Parathyroid adenoma (tissue), 2 donors: Measurements from ENCODE around the gene DEFB116.
"Not testable (repeated sequence)": the region's sequence is repeated elsewhere in the genome, so short reads cannot be mapped to it uniquely, and the experiment has no call there.

Source experiments
- H2AFZ ChIP-seq: fragments of 300-600 bp; sonication (generic); one replicate; pipeline ENCODE4 v1.7.0; 2017; ENCODE audit warnings: antibody characterized with exemption, mild to moderate bottlenecking
- H3K27ac ChIP-seq: fragments of 300-600 bp; sonication (generic); one replicate; pipeline ENCODE4 v1.7.0; 2017
- H3K27me3 ChIP-seq: fragments of 300-600 bp; sonication (generic); one replicate; pipeline ENCODE4 v1.7.0; 2017; ENCODE audit warnings: low read length; ENCODE audit not compliant: control insufficient read depth, insufficient read depth
- H3K36me3 ChIP-seq: fragments of 300-600 bp; sonication (generic); one replicate; pipeline ENCODE4 v1.7.0; 2017; ENCODE audit warnings: low read length; ENCODE audit not compliant: control insufficient read depth, insufficient read depth
- H3K4me1 ChIP-seq: fragments of 300-600 bp; sonication (generic); one replicate; pipeline ENCODE4 v1.7.0; 2017; ENCODE audit warnings: control low read depth
- H3K4me2 ChIP-seq: fragments of 300-600 bp; sonication (generic); one replicate; pipeline ENCODE4 v1.7.0; 2017; ENCODE audit warnings: low read length
- H3K4me3 ChIP-seq: fragments of 300-600 bp; sonication (generic); one replicate; pipeline ENCODE4 v1.7.0; 2017; ENCODE audit warnings: low read depth, low read length
- H3K79me2 ChIP-seq: fragments of 300-600 bp; sonication (generic); one replicate; pipeline ENCODE4 v1.7.0; 2017; ENCODE audit warnings: control low read depth
- H3K9ac ChIP-seq: fragments of 300-600 bp; sonication (generic); one replicate; pipeline ENCODE4 v1.7.0; 2017; ENCODE audit warnings: mild to moderate bottlenecking
- H3K9me3 ChIP-seq: fragments of 300-600 bp; sonication (generic); one replicate; pipeline ENCODE4 v1.7.0; 2017; ENCODE audit warnings: low read length; ENCODE audit not compliant: control insufficient read depth
- CTCF ChIP-seq: fragments of 300-600 bp; sonication (generic); IDR thresholded peaks from one replicate; pipeline ENCODE4 v1.7.0; 2017; ENCODE audit warnings: antibody characterized with exemption, mild to moderate bottlenecking
- donor health status: primary hyperparathyroidism.

The DEFB116 gene

DNA sequence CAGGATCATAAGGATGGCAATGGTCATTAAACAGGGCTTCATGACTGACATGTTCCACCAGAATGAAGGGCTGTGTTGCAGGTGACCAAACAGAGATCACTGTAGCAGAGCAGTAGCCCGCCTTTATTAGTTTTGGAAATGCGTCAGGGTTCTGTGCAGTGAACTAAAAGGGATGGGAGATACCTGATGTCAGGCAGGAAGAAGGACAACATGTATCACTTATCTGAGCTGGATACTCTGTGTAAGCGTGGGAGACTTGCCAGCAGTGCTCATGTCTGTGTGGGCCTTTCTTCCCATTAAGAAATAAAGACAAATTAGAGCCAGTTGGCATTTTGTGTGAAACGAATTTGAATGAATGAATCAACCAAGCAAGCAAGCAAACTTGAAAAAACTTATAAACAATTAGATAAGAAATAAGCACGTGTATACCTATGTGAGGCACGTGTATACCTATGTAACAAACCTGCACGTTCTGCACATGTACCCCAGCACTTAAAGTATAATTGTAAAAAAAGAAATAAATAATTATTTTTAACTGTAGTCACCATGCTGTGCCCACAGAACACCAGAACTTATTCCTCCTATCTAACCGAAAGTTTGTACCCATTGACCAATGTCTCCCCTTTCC lies at the start of gene DEFB116:
Gene DEFB116, minus strand, starts transcription at position 51 of the 628 bp plus-strand sequence. Its CDS starts 0 bp downstream, at position 51.
- Histone ChIP-seq H3K27ac (no peak within 1 kb of the TSS), H3K79me2 (no peaks in the 10 kb centered on the region)
- no peak for TF ChIP-seq CTCF

DNA sequence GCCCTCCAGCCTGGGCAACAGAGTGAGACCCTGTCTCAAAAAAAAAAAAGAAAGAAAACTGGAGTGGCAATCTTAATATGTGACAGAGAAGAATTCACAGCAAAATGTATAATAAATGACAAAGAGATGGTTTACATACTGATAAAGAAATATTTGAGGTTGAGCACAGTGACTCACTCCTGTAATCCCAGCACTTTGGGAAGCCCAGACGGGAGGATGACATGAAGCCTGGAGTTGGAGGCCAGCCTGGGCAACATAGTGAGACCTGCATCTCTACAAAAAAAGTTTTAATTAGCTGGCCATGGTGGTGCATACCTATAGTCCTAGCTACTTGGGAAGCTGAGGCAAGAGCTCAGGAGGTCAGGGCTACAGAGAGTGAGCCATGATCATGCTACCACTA lies 47.6 kb upstream of the DEFB116 start:
- H3K4me3 ChIP-seq: no peak overlapping the region
- H3K36me3 ChIP-seq: no peaks in the 10 kb centered on the region
- H3K27me3 ChIP-seq: no peaks in the 10 kb centered on the region
- no peak overlapping the region for H2AFZ ChIP-seq
- H3K79me2 ChIP-seq: no peaks in the 10 kb centered on the region
- TF ChIP-seq CTCF: no peak
- H3K9me3 ChIP-seq: no peaks in the 10 kb centered on the region
- no peak overlapping the region for H3K27ac ChIP-seq
- no peak overlapping the region for H3K9ac ChIP-seq
- H3K4me2 ChIP-seq: no peak overlapping the region
- H3K4me1 ChIP-seq: no peaks in the 10 kb centered on the region

More for the DNA sequence above, at the start of gene DEFB116:
- no peaks in the 10 kb centered on the region for H3K4me1 ChIP-seq
- no peak within 1 kb of the TSS for H3K9ac ChIP-seq
- no peak within 1 kb of the TSS for H2AFZ ChIP-seq
- H3K9me3 ChIP-seq: no peaks in the 10 kb centered on the region
- H3K36me3 ChIP-seq: no peaks in the 10 kb centered on the region
- H3K4me2 ChIP-seq: no peak within 1 kb of the TSS
- H3K27me3 ChIP-seq: no peaks in the 10 kb centered on the region
- no peak within 1 kb of the TSS for H3K4me3 ChIP-seq

GRCh38 chr20:31341470-31341869 lies 33.1 kb upstream of the DEFB116 start:
- Histone ChIP-seq H3K27me3 (no peaks in the 10 kb centered on the region), H3K79me2 (no peaks in the 10 kb centered on the region), H2AFZ (no peak overlapping the region), H3K36me3 (no peaks in the 10 kb centered on the region), H3K4me3 (no peak overlapping the region), H3K4me2 (no peak overlapping the region), H3K9ac (no peak overlapping the region), H3K9me3 (no peaks in the 10 kb centered on the region), H3K27ac (no peak overlapping the region), H3K4me1 (no peaks in the 10 kb centered on the region)
- TF ChIP-seq CTCF: no peak

GRCh38 chr20:31330893-31331292 lies 22.5 kb upstream of the DEFB116 start:
- Histone ChIP-seq H3K4me3 (no peak overlapping the region), H3K36me3 (no peaks in the 10 kb centered on the region), H3K9ac (no peak overlapping the region), H3K27me3 (no peaks in the 10 kb centered on the region), H3K79me2 (no peaks in the 10 kb centered on the region), H3K4me1 (no peaks in the 10 kb centered on the region), H2AFZ (no peak overlapping the region), H3K4me2 (no peak overlapping the region), H3K9me3 (no peaks in the 10 kb centered on the region), H3K27ac (no peak overlapping the region)
- TF ChIP-seq CTCF: no peak

GRCh38 chr20:31322504-31322903 lies 14.1 kb upstream of the DEFB116 start:
- H3K4me1 ChIP-seq: no peaks in the 10 kb centered on the region
- no peaks in the 10 kb centered on the region for H3K9me3 ChIP-seq
- no peak overlapping the region for H3K4me2 ChIP-seq
- no peaks in the 10 kb centered on the region for H3K36me3 ChIP-seq
- no peaks in the 10 kb centered on the region for H3K79me2 ChIP-seq
- no peak overlapping the region for H2AFZ ChIP-seq
- no peak overlapping the region for H3K27ac ChIP-seq
- H3K4me3 ChIP-seq: no peak overlapping the region
- no peak for TF ChIP-seq CTCF
- no peak overlapping the region for H3K9ac ChIP-seq
- H3K27me3 ChIP-seq: no peaks in the 10 kb centered on the region

- H3K79me2 ChIP-seq, H3K9me3 ChIP-seq, H3K9ac ChIP-seq, H3K36me3 ChIP-seq, H3K27me3 ChIP-seq, H3K4me3 ChIP-seq, H3K4me1 ChIP-seq, H3K27ac ChIP-seq, H3K4me2 ChIP-seq, H2AFZ ChIP-seq: not testable (repeated sequence)
These were observed 23.4 kb downstream of the DEFB116 start for GRCh38 chr20:31284964-31285363.
